Measurements from ENCODE around the gene C11orf68. TPM values are rescaled to one million over a fixed set of nuclear protein-coding genes. Genes with fewer than 3 reads are reported as not detected.

C11orf68 gene
- total and polyA plus RNA-seq, 9 of the 15 experiments (the other 6 are each of a cell fraction or from before 2014, with no cell fraction given), result 3.6 to 35.9 (median 12.8) TPM

DNA sequence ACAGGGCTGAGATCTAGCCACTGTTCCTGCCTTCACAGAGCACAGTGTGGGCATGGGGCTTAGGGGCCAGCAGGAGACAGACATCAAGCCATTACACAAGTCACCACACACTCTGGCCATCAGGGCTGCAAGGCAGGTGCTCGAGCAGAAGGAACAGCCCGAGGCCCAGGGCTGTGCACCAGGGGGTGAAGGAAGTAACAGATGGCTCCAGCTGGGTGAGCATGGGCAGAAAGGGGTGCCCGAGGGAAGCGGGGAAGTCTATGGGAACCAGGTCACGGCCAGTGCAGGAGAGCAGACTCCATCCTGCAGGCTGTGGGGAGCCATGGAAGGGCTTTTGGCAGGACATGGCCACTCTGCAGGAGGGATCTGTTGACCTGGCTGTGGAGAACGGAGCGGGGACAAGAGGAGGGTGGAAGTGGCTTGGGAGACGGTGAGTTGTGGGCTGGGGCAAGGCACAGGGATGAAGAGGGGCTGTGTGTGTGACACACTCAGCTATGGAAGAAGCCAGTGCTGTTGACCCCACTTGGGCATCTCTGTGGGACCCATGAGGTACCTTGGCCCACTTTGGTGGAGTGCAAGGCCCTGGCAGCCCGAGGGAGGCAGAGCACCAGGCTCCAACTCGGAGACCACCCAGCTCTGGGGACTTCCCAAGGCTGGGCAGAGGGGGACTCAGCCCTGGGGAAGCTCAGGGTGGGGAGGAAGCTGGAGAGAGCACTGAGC is 3.6 kb downstream of the C11orf68 start (continued):
- TF ChIP-seq, protein P1, sequence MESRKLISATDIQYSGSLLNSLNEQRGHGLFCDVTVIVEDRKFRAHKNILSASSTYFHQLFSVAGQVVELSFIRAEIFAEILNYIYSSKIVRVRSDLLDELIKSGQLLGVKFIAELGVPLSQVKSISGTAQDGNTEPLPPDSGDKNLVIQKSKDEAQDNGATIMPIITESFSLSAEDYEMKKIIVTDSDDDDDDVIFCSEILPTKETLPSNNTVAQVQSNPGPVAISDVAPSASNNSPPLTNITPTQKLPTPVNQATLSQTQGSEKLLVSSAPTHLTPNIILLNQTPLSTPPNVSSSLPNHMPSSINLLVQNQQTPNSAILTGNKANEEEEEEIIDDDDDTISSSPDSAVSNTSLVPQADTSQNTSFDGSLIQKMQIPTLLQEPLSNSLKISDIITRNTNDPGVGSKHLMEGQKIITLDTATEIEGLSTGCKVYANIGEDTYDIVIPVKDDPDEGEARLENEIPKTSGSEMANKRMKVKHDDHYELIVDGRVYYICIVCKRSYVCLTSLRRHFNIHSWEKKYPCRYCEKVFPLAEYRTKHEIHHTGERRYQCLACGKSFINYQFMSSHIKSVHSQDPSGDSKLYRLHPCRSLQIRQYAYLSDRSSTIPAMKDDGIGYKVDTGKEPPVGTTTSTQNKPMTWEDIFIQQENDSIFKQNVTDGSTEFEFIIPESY (CRISPR knock-in tag; IDR thresholded peaks at IDR 0.05), result no peak
- no peak for TF ChIP-seq ILF3 (IDR thresholded peaks at IDR 0.05; ENCODE audit: borderline replicate concordance)
- TF ChIP-seq CEBPG (CRISPR knock-in tag; IDR thresholded peaks at IDR 0.05), result no peak
- no peak for TF ChIP-seq CEBPG (tag; conservative IDR thresholded peaks at IDR 0.05 in 1 of 2, IDR thresholded peaks at IDR 0.05 in 1 of 2)
- no peak for TF ChIP-seq ZNF23 (CRISPR knock-in tag; IDR thresholded peaks at IDR 0.05)
- TF ChIP-seq TBP (optimal IDR thresholded peaks at IDR 0.05; ENCODE audit: low read depth, low read length), result no peak
- no peak for TF ChIP-seq TAF1 (IDR thresholded peaks at IDR 0.05; ENCODE audit: control insufficient read depth, extremely low read depth, insufficient read depth, low read length, severe bottlenecking)
- TF ChIP-seq POLR2G (IDR thresholded peaks at IDR 0.05; ENCODE audit: low read depth, low read length), result peak; percentile 67
- no peak for TF ChIP-seq ZFP30 (CRISPR knock-in tag; IDR thresholded peaks at IDR 0.05; ENCODE audit: borderline replicate concordance)
- no peak for TF ChIP-seq SNIP1 (IDR thresholded peaks at IDR 0.05; ENCODE audit: low read depth)
- no peak for TF ChIP-seq DPF2 (IDR thresholded peaks at IDR 0.05)
- no peak for TF ChIP-seq ZNF586 (CRISPR knock-in tag; conservative IDR thresholded peaks at IDR 0.05)
- TF ChIP-seq, protein P2, sequence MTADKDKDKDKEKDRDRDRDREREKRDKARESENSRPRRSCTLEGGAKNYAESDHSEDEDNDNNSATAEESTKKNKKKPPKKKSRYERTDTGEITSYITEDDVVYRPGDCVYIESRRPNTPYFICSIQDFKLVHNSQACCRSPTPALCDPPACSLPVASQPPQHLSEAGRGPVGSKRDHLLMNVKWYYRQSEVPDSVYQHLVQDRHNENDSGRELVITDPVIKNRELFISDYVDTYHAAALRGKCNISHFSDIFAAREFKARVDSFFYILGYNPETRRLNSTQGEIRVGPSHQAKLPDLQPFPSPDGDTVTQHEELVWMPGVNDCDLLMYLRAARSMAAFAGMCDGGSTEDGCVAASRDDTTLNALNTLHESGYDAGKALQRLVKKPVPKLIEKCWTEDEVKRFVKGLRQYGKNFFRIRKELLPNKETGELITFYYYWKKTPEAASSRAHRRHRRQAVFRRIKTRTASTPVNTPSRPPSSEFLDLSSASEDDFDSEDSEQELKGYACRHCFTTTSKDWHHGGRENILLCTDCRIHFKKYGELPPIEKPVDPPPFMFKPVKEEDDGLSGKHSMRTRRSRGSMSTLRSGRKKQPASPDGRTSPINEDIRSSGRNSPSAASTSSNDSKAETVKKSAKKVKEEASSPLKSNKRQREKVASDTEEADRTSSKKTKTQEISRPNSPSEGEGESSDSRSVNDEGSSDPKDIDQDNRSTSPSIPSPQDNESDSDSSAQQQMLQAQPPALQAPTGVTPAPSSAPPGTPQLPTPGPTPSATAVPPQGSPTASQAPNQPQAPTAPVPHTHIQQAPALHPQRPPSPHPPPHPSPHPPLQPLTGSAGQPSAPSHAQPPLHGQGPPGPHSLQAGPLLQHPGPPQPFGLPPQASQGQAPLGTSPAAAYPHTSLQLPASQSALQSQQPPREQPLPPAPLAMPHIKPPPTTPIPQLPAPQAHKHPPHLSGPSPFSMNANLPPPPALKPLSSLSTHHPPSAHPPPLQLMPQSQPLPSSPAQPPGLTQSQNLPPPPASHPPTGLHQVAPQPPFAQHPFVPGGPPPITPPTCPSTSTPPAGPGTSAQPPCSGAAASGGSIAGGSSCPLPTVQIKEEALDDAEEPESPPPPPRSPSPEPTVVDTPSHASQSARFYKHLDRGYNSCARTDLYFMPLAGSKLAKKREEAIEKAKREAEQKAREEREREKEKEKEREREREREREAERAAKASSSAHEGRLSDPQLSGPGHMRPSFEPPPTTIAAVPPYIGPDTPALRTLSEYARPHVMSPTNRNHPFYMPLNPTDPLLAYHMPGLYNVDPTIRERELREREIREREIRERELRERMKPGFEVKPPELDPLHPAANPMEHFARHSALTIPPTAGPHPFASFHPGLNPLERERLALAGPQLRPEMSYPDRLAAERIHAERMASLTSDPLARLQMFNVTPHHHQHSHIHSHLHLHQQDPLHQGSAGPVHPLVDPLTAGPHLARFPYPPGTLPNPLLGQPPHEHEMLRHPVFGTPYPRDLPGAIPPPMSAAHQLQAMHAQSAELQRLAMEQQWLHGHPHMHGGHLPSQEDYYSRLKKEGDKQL (CRISPR knock-in tag; IDR thresholded peaks at IDR 0.05; ENCODE audit: borderline replicate concordance), result no peak
- no peak for TF ChIP-seq ZNF3 (CRISPR knock-in tag; IDR thresholded peaks at IDR 0.05)
- TF ChIP-seq CREB5 (CRISPR knock-in tag; IDR thresholded peaks at IDR 0.05), result no peak
- TF ChIP-seq, protein P3, sequence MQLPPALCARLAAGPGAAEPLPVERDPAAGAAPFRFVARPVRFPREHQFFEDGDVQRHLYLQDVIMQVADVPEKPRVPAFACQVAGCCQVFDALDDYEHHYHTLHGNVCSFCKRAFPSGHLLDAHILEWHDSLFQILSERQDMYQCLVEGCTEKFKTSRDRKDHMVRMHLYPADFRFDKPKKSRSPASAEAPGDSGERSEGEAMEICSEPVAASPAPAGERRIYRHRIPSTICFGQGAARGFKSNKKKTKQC (CRISPR knock-in tag; IDR thresholded peaks at IDR 0.05), result no peak
- no peak for TF ChIP-seq PCBP2 (IDR thresholded peaks at IDR 0.05; ENCODE audit: low read depth, low read length, poor library complexity, severe bottlenecking)
- no peak for TF ChIP-seq SRSF1 (IDR thresholded peaks at IDR 0.05; ENCODE audit: low read depth, low read length)
